Keratinocyte (primary cell): ENCODE data around the gene KIZ. TPM values are rescaled to one million over a fixed set of nuclear protein-coding genes. Genes with fewer than 3 reads are reported as not detected.
A peak's percentile ranks its signal among the peaks of the same experiment; 100 is the strongest.

Source experiments
- DNase-seq: peaks from one replicate; pipeline ENCODE4 v3.0.0-alpha.2; 2011; ENCODE audit warnings: low read depth, missing footprints, low spot score
- FAIRE-seq: peaks from 2 replicates; lab custom pipeline; 2011; peaks lifted over from hg19 to GRCh38; lab: Jason Lieb, UNC
- H2AFZ ChIP-seq: 2 replicates; pipeline ENCODE4 v1.6.0; 2012; ENCODE audit warnings: low read length, control low read depth, inconsistent platforms; ENCODE audit not compliant: control insufficient read depth
- H3K27ac ChIP-seq: 2 replicates; pipeline ENCODE4 v1.5.1; 2011; ENCODE audit warnings: low read length; ENCODE audit not compliant: control insufficient read depth, insufficient read depth
- H3K27me3 ChIP-seq: 3 replicates; pipeline ENCODE4 v1.6.0; 2011; ENCODE audit warnings: low read length; ENCODE audit not compliant: control insufficient read depth, insufficient read depth; ENCODE audit errors: extremely low read depth
- H3K36me3 ChIP-seq, 2 experiments: 2 replicates in 1 of 2; 3 replicates in 1 of 2; pipeline ENCODE4 v1.5.1; 2011; ENCODE audit warnings: low read length in 2 of 2, mild to moderate bottlenecking in 1 of 2; ENCODE audit not compliant: control insufficient read depth in 2 of 2, insufficient read depth in 2 of 2; ENCODE audit errors: extremely low read depth in 1 of 2
- H3K4me1 ChIP-seq: 3 replicates; pipeline ENCODE4 v1.5.1; 2011; ENCODE audit warnings: low read length; ENCODE audit not compliant: control insufficient read depth, insufficient read depth; ENCODE audit errors: extremely low read depth
- H3K4me2 ChIP-seq: 3 replicates; pipeline ENCODE4 v1.6.0; 2011; ENCODE audit warnings: low read depth, low read length; ENCODE audit not compliant: control insufficient read depth, insufficient read depth; ENCODE audit errors: extremely low read depth
- H3K4me3 ChIP-seq, 3 experiments: fragments of 200-600 bp in 1 of 3; sonication (generic) in 1 of 3; 2 replicates in 2 of 3; 3 replicates in 1 of 3; pipeline ENCODE4 v1.5.1; 2011 to 2016; ENCODE audit warnings: low read length in 3 of 3, mild to moderate bottlenecking in 3 of 3, control low read depth in 2 of 3, inconsistent platforms in 1 of 3, low read depth in 1 of 3, mixed read lengths in 1 of 3, mixed run types in 1 of 3, moderate library complexity in 1 of 3; ENCODE audit not compliant: control insufficient read depth in 2 of 3, insufficient read depth in 2 of 3; ENCODE audit errors: extremely low read depth in 1 of 3
- H3K79me2 ChIP-seq: 2 replicates; pipeline ENCODE4 v1.6.0; 2012; ENCODE audit warnings: low read length; ENCODE audit not compliant: control insufficient read depth, insufficient read depth
- H3K9ac ChIP-seq: 3 replicates; pipeline ENCODE4 v1.6.0; 2011; ENCODE audit warnings: low read length; ENCODE audit not compliant: control insufficient read depth, insufficient read depth; ENCODE audit errors: extremely low read depth
- H3K9me1 ChIP-seq: 3 replicates; pipeline ENCODE4 v1.6.0; 2011; ENCODE audit warnings: low read length; ENCODE audit not compliant: control insufficient read depth, insufficient read depth; ENCODE audit errors: extremely low read depth
- H3K9me3 ChIP-seq: 2 replicates; pipeline ENCODE4 v1.5.1; 2012; ENCODE audit warnings: low read depth, low read length; ENCODE audit not compliant: control insufficient read depth
- H4K20me1 ChIP-seq: 3 replicates; pipeline ENCODE4 v1.6.0; 2011; ENCODE audit warnings: low read length; ENCODE audit not compliant: control insufficient read depth, insufficient read depth; ENCODE audit errors: extremely low read depth
- CTCF ChIP-seq, 3 experiments: IDR thresholded peaks in 1 of 3; conservative IDR thresholded peaks in 1 of 3; optimal IDR thresholded peaks in 1 of 3; 2 replicates in 2 of 3; 3 replicates in 1 of 3; pipeline versions ENCODE3 to v1.5.1; 2011; ENCODE audit warnings: low read length in 3 of 3, mild to moderate bottlenecking in 3 of 3, moderate library complexity in 2 of 3, control low read depth in 1 of 3, inconsistent platforms in 1 of 3; ENCODE audit not compliant: insufficient read depth in 2 of 3; ENCODE audit errors: extremely low read depth in 1 of 3
- EZH2 ChIP-seq: IDR thresholded peaks from one replicate; pipeline ENCODE4 v1.6.1; 2012; ENCODE audit warnings: inconsistent platforms, mild to moderate bottlenecking, low read length, moderate library complexity
- dilution Hi-C: fragments of 300-500 bp; cut with MboI; formaldehyde crosslinking; loops from one replicate; pipeline ENCODE4 v1.7.0; 2020; ENCODE audit warnings: low sequenced_read_pairs; ENCODE audit not compliant: extremely low pct_ligation_motif_present
- polyA plus RNA-seq, 5 experiments: library from polyadenylated mRNA; depleted of rRNA in 3 of 5; stranded (reverse) in 3 of 5; stranded (forward) in 1 of 5; unstranded in 1 of 5; fragments of >200 nt; gene quantifications; 1 replicate in 1 of 5; 2 replicates in 3 of 5; 3 replicates in 1 of 5; pipeline versions ENCODE4 v1.2.1 to v1.2.3, GENCODE V29; 2011 to 2012; ENCODE audit warnings: missing spikeins in 2 of 5, low read depth in 1 of 5, low replicate concordance in 1 of 5

Gene KIZ
- polyA plus RNA-seq, 1 donor (not counting 4 experiments of a cell fraction or from before 2014, with no cell fraction given): 21.3 TPM

GRCh38 chr20:21159658-21160380 is 33.9 kb downstream of the KIZ start:
- Histone ChIP-seq H3K9ac (no peak overlapping the region), H3K4me2 (no peak overlapping the region), H3K4me3 (no peak overlapping the region), H3K9me1 (no peaks in the 10 kb centered on the region), H3K27me3 (no peaks in the 10 kb centered on the region), H3K27ac (no peak overlapping the region), H2AFZ (no peak overlapping the region), H3K9me3 (no peaks in the 10 kb centered on the region), H3K79me2 (no peaks in the 10 kb centered on the region), H4K20me1 (no peaks in the 10 kb centered on the region), H3K4me1 (peaks cover 13% of the 10 kb centered on the region), H3K36me3 (no peaks in the 10 kb centered on the region)
- FAIRE-seq: no peak
- no peak for DNase-seq
- TF ChIP-seq EZH2: no peak
- TF ChIP-seq CTCF (optimal IDR thresholded peaks at IDR 0.05 in 1 of 3, IDR thresholded peaks at IDR 0.05 in 1 of 3, conservative IDR thresholded peaks at IDR 0.05 in 1 of 3; ENCODE audit: extremely low read depth in 1 of 3, insufficient read depth in 2 of 3, low read length in 3 of 3): no peak
- dilution Hi-C loops: no loop called here

GRCh38 chr20:21161926-21162325 is 36.0 kb downstream of the KIZ start:
- Histone ChIP-seq H3K9me3 (no peaks in the 10 kb centered on the region), H3K27ac (peak overlapping the region; percentile 81), H3K4me1 (peaks cover 13% of the 10 kb centered on the region), H3K4me2 (peak overlapping the region; percentile 58), H2AFZ (peak overlapping the region; percentile 82), H3K9me1 (no peaks in the 10 kb centered on the region), H4K20me1 (no peaks in the 10 kb centered on the region), H3K9ac (no peak overlapping the region), H3K79me2 (no peaks in the 10 kb centered on the region), H3K4me3 (no peak overlapping the region), H3K36me3 (no peaks in the 10 kb centered on the region), H3K27me3 (no peaks in the 10 kb centered on the region)
- peak; percentile 26 for FAIRE-seq
- no peak for DNase-seq
- dilution Hi-C loops: no loop called here
- TF ChIP-seq EZH2 (no peak), CTCF (optimal IDR thresholded peaks at IDR 0.05 in 1 of 3, IDR thresholded peaks at IDR 0.05 in 1 of 3, conservative IDR thresholded peaks at IDR 0.05 in 1 of 3; ENCODE audit: extremely low read depth in 1 of 3, insufficient read depth in 2 of 3, low read length in 3 of 3) (no peak)
